Choroid plexus epithelial cell (primary cell): ENCODE results near the gene POLE2.
"Not testable (repeated sequence)": the region's sequence is repeated elsewhere in the genome, so short reads cannot be mapped to it uniquely, and the experiment has no call there.

Experiments
- DNase-seq: peaks from one replicate; pipeline ENCODE4 v3.0.0-alpha.2; 2010; ENCODE audit warnings: low read depth
- H3K4me3 ChIP-seq: 2 replicates; pipeline ENCODE4 v1.5.1; 2011; ENCODE audit warnings: low read depth, mild to moderate bottlenecking, control low read depth, low read length, moderate library complexity
- TF ChIP-seq, protein P1 (sequence below): conservative IDR thresholded peaks from 2 replicates; pipeline ENCODE4 v1.5.1; 2011; ENCODE audit warnings: low read depth, mild to moderate bottlenecking, control low read depth, inconsistent platforms, low read length, moderate library complexity

Gene POLE2, protein sequence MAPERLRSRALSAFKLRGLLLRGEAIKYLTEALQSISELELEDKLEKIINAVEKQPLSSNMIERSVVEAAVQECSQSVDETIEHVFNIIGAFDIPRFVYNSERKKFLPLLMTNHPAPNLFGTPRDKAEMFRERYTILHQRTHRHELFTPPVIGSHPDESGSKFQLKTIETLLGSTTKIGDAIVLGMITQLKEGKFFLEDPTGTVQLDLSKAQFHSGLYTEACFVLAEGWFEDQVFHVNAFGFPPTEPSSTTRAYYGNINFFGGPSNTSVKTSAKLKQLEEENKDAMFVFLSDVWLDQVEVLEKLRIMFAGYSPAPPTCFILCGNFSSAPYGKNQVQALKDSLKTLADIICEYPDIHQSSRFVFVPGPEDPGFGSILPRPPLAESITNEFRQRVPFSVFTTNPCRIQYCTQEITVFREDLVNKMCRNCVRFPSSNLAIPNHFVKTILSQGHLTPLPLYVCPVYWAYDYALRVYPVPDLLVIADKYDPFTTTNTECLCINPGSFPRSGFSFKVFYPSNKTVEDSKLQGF

DNA sequence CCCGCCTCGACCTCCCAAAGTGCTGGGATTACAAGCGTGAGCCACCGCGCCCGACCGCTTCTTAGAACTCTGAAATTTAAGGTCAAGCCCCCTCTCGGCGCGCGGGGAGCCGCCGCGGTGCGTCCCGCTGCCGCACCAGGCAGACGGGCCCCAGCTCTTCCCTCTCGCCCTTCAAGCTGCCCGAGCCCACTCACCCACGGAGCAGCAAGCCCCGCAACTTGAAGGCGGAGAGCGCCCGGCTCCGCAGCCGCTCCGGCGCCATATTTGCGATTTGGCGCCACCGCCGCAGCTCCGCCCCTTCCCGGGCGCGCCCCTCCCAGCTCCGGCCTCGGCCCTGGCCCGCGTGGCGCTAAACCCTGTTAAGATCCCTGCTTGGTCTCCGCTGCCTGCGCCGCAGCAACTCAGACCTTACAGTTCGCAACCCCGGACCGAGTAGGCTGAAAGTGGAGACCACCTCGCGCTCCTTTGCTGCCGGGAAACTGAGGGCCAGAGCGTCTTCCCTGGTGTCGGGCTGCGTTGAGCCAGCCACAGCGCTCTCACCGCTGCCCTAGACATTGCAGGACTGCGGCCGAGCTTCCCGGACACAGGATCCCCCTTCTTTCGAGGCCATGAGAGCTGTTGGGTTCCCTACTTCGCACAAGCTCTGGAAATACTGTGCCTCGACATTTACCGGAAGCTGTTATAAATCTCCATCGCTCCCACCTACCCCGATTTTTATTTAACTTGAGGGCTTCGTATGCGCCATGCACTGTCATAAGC is at the start of gene POLE2:
POLE2 (minus strand) TSS at position 273 of the 759 bp plus-strand sequence; CDS start at position 262, 11 bp downstream.
- DNase-seq = peak; percentile 65
- H3K4me3 ChIP-seq = peak within 1 kb of the TSS; percentile 86
- TF ChIP-seq, protein P1, sequence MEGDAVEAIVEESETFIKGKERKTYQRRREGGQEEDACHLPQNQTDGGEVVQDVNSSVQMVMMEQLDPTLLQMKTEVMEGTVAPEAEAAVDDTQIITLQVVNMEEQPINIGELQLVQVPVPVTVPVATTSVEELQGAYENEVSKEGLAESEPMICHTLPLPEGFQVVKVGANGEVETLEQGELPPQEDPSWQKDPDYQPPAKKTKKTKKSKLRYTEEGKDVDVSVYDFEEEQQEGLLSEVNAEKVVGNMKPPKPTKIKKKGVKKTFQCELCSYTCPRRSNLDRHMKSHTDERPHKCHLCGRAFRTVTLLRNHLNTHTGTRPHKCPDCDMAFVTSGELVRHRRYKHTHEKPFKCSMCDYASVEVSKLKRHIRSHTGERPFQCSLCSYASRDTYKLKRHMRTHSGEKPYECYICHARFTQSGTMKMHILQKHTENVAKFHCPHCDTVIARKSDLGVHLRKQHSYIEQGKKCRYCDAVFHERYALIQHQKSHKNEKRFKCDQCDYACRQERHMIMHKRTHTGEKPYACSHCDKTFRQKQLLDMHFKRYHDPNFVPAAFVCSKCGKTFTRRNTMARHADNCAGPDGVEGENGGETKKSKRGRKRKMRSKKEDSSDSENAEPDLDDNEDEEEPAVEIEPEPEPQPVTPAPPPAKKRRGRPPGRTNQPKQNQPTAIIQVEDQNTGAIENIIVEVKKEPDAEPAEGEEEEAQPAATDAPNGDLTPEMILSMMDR = peak; percentile 10

DNA sequence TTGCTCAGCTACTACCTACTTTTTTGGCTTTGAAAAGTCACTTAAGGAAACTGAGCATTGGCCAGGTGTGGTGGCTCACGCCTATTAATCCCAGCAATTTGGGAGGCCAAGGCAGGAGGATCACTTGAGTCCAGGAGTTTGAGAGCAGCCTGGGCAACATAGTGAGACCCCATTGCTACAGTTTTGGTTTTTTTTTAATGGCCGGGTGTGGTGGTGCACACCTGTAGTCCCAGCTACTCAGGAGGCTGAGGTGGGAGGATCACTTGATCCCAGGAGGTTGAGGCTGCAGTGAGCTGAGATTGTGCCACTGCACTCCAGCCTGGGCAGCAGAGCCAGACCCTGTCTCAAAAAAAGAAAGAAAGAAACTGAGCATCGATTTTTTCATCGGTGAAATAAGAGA is 47.7 kb upstream of the POLE2 start:
- not testable (repeated sequence) for DNase-seq, H3K4me3 ChIP-seq

DNA sequence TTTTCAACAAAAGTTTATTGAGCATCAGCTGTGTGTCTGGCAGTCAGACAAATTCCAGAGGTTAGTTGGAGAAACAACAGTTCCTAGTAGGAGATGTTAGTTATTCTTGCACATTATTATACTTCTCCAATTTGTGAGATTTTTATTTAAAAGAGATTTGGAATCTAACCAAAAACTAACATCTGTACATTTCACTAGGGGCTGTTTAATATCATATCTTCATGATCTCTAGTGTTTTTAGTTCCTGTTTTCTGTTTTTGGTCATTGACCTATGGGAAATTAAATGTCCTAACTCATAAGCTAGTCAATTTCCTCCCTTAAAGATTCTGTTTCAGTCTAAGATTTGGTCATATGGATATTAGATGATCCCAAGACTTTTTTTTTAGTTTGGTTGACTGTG is 45.8 kb upstream of the POLE2 start:
- no peak for DNase-seq
- TF ChIP-seq, protein P1 = no peak
- no peak overlapping the region for H3K4me3 ChIP-seq

DNA sequence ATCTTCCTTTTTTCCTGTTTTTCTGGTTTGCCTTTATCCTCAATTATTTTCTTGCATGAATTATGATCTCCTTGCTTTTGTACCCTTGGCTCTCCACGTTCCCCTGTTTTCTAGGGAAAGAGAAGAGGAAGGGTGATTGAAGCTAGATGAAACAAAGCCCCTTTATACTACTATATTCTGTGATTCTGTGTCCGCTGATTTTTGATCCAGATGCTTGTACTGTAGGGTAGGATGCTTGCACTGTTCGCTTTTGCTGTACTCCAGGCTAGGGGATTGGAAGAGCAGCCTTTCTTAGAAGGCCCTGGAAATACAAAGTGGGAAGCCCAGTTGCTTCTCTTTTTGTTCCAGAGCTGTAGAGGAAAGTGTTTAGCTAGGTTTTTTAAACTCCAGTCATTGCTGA is 44.9 kb upstream of the POLE2 start:
- no peak overlapping the region for H3K4me3 ChIP-seq
- TF ChIP-seq, protein P1 = no peak
- DNase-seq = no peak

DNA sequence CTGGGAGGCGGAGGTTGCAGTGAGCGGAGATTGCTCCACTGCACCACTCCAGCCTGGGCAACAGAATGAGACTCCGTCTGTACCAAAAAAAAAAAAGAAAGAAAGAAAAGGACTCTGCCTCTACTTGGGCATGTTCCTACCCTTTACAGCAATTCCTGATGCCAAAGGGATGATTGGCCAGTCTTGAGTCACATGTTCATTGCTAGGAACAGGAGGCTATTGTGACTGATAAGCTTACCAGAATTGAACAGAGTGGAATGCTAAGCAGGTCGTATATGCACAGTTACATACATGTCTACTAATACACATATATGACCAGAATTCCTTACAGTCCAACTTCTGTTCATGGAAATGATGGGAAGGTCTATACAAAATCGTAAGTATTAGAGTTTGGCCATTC is 39.2 kb upstream of the POLE2 start:
- no peak overlapping the region for H3K4me3 ChIP-seq
- DNase-seq = no peak
- TF ChIP-seq, protein P1 = no peak

DNA sequence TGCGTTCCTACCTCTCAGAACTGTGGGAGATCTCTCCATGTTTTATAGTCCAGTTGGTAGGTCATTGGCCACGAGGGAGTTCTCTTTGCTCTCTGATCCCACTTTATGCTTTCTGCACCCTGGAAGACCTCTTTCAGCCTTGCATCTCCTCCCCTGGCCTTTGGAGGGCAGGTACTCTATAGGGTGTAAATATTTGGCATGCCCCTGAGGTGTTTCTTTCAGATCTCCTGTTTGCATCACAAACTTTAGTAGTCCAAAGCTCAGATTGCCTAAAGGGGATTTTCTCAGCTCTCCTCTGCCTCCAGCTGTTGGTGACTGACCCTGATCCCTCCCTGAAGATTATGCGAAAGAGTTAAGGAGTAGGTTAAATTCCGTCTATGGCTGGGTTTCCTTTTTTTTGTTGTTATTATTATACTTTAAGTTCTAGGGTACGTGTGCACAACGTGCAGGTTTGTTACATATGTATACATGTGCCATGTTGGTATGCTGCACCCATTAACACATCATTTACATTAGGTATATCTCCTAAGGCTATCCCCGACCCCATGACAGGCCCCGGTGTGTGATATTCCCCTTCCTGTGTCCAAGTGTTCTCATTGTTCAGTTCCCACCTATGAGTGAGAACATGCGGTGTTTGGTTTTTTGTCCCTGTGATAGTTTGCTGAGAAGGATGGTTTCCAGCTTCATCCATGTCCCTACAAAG is 33.9 kb upstream of the POLE2 start:
- H3K4me3 ChIP-seq, DNase-seq: not testable (repeated sequence)

DNA sequence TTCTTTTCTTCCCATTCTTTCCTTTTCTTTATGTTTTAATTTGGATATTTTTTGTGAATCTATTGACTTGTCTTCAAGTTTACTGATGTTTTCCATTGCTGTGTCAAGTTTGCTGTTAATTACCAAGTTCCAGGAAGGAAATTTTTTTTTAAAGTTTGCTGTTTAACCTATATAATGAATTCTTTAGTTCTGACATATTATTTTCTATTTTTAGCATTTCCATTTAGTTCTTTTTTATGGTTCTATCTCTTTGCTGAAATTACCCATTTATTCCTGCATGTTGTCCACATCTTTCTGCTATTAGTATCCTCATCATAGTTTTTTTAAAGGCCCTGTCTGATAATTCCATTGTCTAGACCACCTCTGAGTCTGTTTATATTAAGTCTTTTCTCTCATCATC is 32.7 kb upstream of the POLE2 start:
- TF ChIP-seq, protein P1 = no peak
- no peak for DNase-seq
- no peak overlapping the region for H3K4me3 ChIP-seq

DNA sequence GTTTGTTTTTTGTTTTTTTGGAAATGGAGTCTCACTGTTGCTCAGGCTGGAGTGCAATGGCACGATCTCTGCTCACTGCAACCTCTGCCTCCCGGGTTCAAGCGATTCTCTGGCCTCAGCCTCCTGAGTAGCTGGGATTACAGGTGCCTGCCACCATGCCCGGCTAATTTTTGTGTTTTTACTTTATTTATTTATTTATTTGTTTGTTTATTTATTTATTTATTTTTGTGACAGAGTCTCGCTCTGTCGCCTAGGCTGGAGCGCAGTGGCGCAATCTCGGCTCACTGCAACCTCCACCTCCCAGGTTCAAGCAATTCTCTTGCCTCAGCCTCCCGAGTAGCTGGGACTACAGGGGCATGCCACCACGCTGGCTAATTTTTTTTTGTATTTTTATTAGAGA is 23.0 kb upstream of the POLE2 start:
- not testable (repeated sequence) for DNase-seq, H3K4me3 ChIP-seq

DNA sequence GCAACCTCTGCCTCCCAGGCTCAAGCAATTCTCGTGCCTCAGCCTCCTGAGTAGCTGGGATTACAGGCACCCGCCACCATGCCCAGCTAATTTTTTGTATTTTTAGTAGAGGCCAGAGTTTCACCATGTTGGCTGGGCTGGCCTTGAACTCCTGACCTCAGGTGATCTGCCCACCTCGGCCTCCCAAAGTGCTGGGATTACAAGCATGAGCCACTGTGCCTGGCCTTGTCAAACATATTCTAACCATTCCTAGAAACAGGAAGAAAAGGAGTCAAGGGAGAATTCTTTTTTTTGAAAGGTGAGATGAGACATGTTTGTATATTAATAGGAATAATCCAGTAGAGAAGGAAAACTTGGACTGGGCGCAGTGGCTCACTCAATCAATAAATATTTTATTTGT is 16.5 kb upstream of the POLE2 start:
- not testable (repeated sequence) for H3K4me3 ChIP-seq, DNase-seq
